IPS-18a (cell line): ENCODE data around the gene GYPC.

Experiments used
- H3K27ac ChIP-seq: one replicate; pipeline ENCODE4 v1.5.1; 2013; ENCODE audit warnings: low read length
- H3K27me3 ChIP-seq: one replicate; pipeline ENCODE4 v1.6.1; 2013; ENCODE audit warnings: mild to moderate bottlenecking, low read length; ENCODE audit not compliant: control insufficient read depth, insufficient read depth
- H3K36me3 ChIP-seq: one replicate; pipeline ENCODE4 v1.6.1; 2013; ENCODE audit warnings: low read depth, low read length; ENCODE audit not compliant: control insufficient read depth
- H3K4me1 ChIP-seq: one replicate; pipeline ENCODE4 v1.6.1; 2013; ENCODE audit warnings: low read depth, low read length; ENCODE audit not compliant: control insufficient read depth
- H3K4me3 ChIP-seq: one replicate; pipeline ENCODE4 v1.5.1; 2013; ENCODE audit warnings: low read length
- H3K9ac ChIP-seq: one replicate; pipeline ENCODE4 v1.6.1; 2013; ENCODE audit warnings: mild to moderate bottlenecking, low read length, moderate library complexity
- H3K9me3 ChIP-seq: one replicate; pipeline ENCODE4 v1.6.1; 2013; ENCODE audit warnings: low read depth, low read length; ENCODE audit not compliant: control insufficient read depth

Gene GYPC

GRCh38 chr2:126652323-126652891, 3.6 kb upstream of the GYPC start:
- H3K9ac ChIP-seq: no peak overlapping the region
- H3K36me3 ChIP-seq: no peaks in the 10 kb centered on the region
- H3K9me3 ChIP-seq: no peaks in the 10 kb centered on the region
- peaks cover 18% of the 10 kb centered on the region for H3K4me1 ChIP-seq
- H3K27me3 ChIP-seq: peaks cover 13% of the 10 kb centered on the region
- H3K27ac ChIP-seq: no peak overlapping the region
- H3K4me3 ChIP-seq: no peak overlapping the region

DNA sequence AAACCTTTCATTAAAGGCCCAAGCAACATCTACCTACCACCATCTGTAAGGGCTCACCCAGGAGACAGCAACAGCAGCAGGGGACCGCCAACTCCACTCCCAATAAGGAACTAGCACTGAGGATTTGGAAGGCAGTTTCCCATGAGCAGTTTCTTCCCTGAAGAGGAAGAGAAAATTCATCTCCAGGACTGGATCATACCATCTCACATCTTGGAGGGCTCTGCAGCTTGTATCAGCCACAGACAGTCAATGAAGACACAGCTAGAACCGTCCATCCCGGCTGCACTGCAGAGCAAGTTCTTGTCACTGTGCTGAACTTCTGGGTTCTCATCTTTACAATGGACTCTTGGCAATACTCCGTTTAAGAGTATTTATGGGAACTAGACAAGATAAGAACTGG, 2.8 kb upstream of the GYPC start:
- no peak overlapping the region for H3K4me3 ChIP-seq
- H3K4me1 ChIP-seq: peaks cover 25% of the 10 kb centered on the region
- no peaks in the 10 kb centered on the region for H3K36me3 ChIP-seq
- H3K27ac ChIP-seq: no peak overlapping the region
- H3K9me3 ChIP-seq: no peaks in the 10 kb centered on the region
- H3K9ac ChIP-seq: no peak overlapping the region
- H3K27me3 ChIP-seq: peaks cover 13% of the 10 kb centered on the region

DNA sequence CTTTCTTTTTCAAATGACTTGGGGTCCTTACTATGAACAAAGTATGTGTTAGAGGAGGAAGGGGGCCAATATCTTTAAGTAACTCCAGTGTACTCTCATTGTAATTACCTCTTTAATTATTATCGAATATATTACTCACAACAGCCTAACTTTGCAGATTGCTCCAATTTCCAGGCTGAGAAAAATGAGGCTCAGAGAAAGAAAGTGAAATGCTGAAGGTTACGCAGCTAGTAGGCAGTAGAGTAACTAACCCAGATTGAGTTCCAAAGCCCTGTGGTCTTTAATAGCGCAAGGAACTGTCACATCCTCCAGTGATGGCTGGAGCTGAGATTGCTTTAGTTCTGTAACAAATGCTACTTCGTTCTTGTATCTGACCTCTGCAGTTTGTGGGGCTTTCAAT, 2.2 kb upstream of the GYPC start:
- Histone ChIP-seq H3K4me3 (no peak overlapping the region), H3K9me3 (no peaks in the 10 kb centered on the region), H3K27me3 (peaks cover 13% of the 10 kb centered on the region), H3K9ac (no peak overlapping the region), H3K27ac (no peak overlapping the region), H3K36me3 (no peaks in the 10 kb centered on the region), H3K4me1 (peaks cover 29% of the 10 kb centered on the region)

- Histone ChIP-seq H3K4me3 (no peak overlapping the region), H3K4me1 (peaks cover 29% of the 10 kb centered on the region), H3K36me3 (no peaks in the 10 kb centered on the region), H3K27me3 (peaks cover 13% of the 10 kb centered on the region), H3K9me3 (no peaks in the 10 kb centered on the region), H3K27ac (no peak overlapping the region), H3K9ac (no peak overlapping the region)
Measured at GRCh38 chr2:126655051-126655450, 907 bp upstream of the GYPC start.

GRCh38 chr2:126656431-126657147, 631 bp downstream of the GYPC start:
- no peak overlapping the region for H3K27ac ChIP-seq

DNA sequence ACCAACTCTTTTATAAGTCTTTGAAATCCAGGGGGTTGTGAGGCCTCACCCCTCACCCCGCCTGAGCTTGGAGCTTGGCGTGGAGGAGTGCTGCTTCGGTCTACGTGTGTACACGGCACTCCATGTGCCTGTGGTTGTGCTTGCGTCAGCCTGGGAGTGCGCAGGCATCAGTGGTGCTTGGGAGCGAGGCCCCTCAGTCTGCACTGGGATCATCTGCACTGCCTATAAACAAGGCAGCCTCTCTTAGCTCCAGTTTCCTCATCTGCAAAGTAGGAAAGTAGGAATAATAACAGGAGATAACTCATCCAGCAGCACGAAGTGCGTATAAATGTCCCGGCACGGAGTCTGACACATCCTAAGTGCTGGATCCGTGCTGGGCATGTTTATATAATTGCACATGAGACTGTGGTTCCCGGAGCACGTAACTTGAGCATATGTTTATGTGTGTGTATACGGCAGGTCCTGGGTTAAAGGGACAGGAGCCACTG, 1.2 kb downstream of the GYPC start:
- no peak overlapping the region for H3K27ac ChIP-seq
- peak overlapping the region; percentile 74 for H3K9ac ChIP-seq
- H3K36me3 ChIP-seq: no peaks in the 10 kb centered on the region
- H3K4me1 ChIP-seq: peaks cover 29% of the 10 kb centered on the region
- no peaks in the 10 kb centered on the region for H3K9me3 ChIP-seq
- H3K4me3 ChIP-seq: peak overlapping the region; percentile 77
- peaks cover 13% of the 10 kb centered on the region for H3K27me3 ChIP-seq

More at GRCh38 chr2:126656431-126657147, 631 bp downstream of the GYPC start:
- Histone ChIP-seq H3K9ac (peak overlapping the region; percentile 74), H3K4me1 (peaks cover 29% of the 10 kb centered on the region), H3K4me3 (peak overlapping the region; percentile 77), H3K9me3 (no peaks in the 10 kb centered on the region), H3K27me3 (peaks cover 13% of the 10 kb centered on the region), H3K36me3 (no peaks in the 10 kb centered on the region)

- peak overlapping the region; percentile 74 for H3K9ac ChIP-seq
- no peaks in the 10 kb centered on the region for H3K9me3 ChIP-seq
- peaks cover 29% of the 10 kb centered on the region for H3K4me1 ChIP-seq
- peak overlapping the region; percentile 77 for H3K4me3 ChIP-seq
- H3K27ac ChIP-seq: no peak overlapping the region
- H3K36me3 ChIP-seq: no peaks in the 10 kb centered on the region
- H3K27me3 ChIP-seq: peaks cover 13% of the 10 kb centered on the region
Measured at GRCh38 chr2:126657636-126658318, 1.8 kb downstream of the GYPC start.

DNA sequence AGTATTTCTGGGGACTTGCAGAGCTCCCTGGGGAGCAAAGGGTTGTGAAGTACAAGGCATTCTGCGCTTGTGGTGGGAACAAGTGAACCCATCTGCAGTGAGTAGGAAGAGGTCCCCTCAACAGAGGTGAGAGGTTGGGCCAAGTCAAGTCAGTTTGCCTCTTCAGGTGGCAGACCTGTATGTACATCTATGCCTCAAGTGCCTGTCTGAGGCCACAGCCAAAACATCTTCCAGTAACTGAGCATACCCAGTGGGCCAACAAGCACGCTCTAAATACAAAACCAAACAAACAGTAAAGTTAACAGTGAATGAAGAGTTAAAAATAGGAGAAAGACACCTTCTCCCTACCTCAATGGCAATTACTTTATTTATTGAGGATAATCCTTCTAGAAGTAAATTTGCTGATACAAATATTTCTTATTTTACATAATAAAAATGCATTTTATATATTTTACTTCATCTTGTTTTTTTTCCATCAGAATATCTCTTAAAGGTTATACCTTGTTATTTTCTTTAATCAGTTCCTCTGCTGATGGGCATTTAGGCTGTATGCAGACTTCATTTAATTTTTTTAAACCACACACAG, 2.5 kb downstream of the GYPC start:
- Histone ChIP-seq H3K4me1 (peaks cover 29% of the 10 kb centered on the region), H3K27me3 (peaks cover 13% of the 10 kb centered on the region), H3K27ac (no peak overlapping the region)

GRCh38 chr2:126658905-126659561, 3.1 kb downstream of the GYPC start:
- Histone ChIP-seq H3K4me1 (peaks cover 29% of the 10 kb centered on the region), H3K4me3 (no peak overlapping the region), H3K27ac (no peak overlapping the region), H3K36me3 (no peaks in the 10 kb centered on the region), H3K27me3 (peaks cover 13% of the 10 kb centered on the region), H3K9ac (no peak overlapping the region), H3K9me3 (no peaks in the 10 kb centered on the region)

More for the DNA sequence above, 2.5 kb downstream of the GYPC start:
- Histone ChIP-seq H3K9me3 (no peaks in the 10 kb centered on the region), H3K36me3 (no peaks in the 10 kb centered on the region), H3K4me3 (peak overlapping the region; percentile 77), H3K9ac (no peak overlapping the region)

- Histone ChIP-seq H3K9ac (no peak overlapping the region), H3K9me3 (no peaks in the 10 kb centered on the region)
Measured at GRCh38 chr2:126659562-126660467, 3.9 kb downstream of the GYPC start.

More at GRCh38 chr2:126659562-126660467, 3.9 kb downstream of the GYPC start:
- peaks cover 11% of the 10 kb centered on the region for H3K27me3 ChIP-seq
- H3K27ac ChIP-seq: no peak overlapping the region
- no peaks in the 10 kb centered on the region for H3K36me3 ChIP-seq
- H3K4me1 ChIP-seq: peaks cover 28% of the 10 kb centered on the region
- no peak overlapping the region for H3K4me3 ChIP-seq
